SU-DHL-6 (cell line): ENCODE results near the gene IRX4.

Source experiments
- CTCF ChIP-seq: fragments of 200-600 bp; sonication (generic); IDR thresholded peaks from one replicate; pipeline ENCODE4 v1.5.1; 2017; ENCODE audit warnings: antibody characterized with exemption, mild to moderate bottlenecking, low read length, moderate library complexity; ENCODE audit not compliant: insufficient read depth, poor library complexity, severe bottlenecking
- EZH2phosphoT487 ChIP-seq: fragments of 200-600 bp; sonication (generic), shearing (Covaris generic); conservative IDR thresholded peaks from 2 replicates; pipeline ENCODE4 v1.6.1; 2018; ENCODE audit warnings: mild to moderate bottlenecking, antibody characterized with exemption, low read length, moderate library complexity, mixed read lengths

DNA sequence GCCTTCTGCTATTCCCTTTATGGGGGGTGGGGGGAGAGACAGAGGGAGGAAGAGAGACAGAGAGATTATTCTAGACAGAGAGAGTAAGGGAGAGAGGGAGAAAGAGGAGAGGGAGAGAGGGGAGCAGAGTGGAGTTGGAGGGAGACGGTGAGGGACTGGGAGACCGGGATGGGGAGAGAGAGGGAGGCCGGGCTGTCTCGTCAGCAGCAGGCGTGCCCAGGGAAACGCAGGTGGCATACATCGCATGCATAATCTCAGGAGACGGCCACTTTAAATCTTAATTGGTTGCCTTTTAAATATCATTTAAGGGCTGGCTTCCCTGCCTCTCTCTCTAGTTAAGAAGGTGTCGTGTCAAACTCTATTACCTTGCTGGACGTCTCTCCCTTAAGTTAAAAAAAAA lies 8.4 kb downstream of the IRX4 start:
- TF ChIP-seq CTCF (no peak), EZH2phosphoT487 (no peak)
